ENCODE measurements around the gene NMT1.
A peak's percentile ranks its signal among the peaks of the same experiment; 100 is the strongest.

NMT1 gene

GRCh38 chr17:45090711-45091110 lies 29.6 kb downstream of the NMT1 start:
- peaks cover 74 to 94% of the 10 kb centered on the region in 2 experiments for H3K36me3 ChIP-seq (ENCODE audit: control insufficient read depth in 2 of 2, insufficient read depth in 1 of 2, low read length in 2 of 2)
- POLR2A ChIA-PET = interaction anchor here (0.5 kb wide), 1 partner anchor 25 kb away, joined by 3 read pairs; no protein-coding TSS in a partner anchor
- no peak overlapping the region for H3K27ac ChIP-seq (ENCODE audit: extremely low read depth, low read depth, low read length)
- TF ChIP-seq GLIS1 (tag by site-specific recombination; IDR thresholded peaks at IDR 0.05) (peak; percentile 45), ZNF138 (tag by site-specific recombination; IDR thresholded peaks at IDR 0.05; ENCODE audit: borderline replicate concordance) (no peak), ZNF510 (tag by site-specific recombination; IDR thresholded peaks at IDR 0.05; ENCODE audit: insufficient replicate concordance) (no peak), ZIC2 (tag by site-specific recombination; IDR thresholded peaks at IDR 0.05) (peak; percentile 92), GLIS2 (tag by site-specific recombination; IDR thresholded peaks at IDR 0.05) (no peak), ZNF776 (tag by site-specific recombination; IDR thresholded peaks at IDR 0.05; ENCODE audit: borderline replicate concordance) (no peak), ZNF37A (tag by site-specific recombination; IDR thresholded peaks at IDR 0.05) (no peak), ZFP41 (tag by site-specific recombination; IDR thresholded peaks at IDR 0.05; ENCODE audit: borderline replicate concordance) (no peak), ZNF580 (tag by site-specific recombination; IDR thresholded peaks at IDR 0.05) (no peak), ZNF148 (tag by site-specific recombination; IDR thresholded peaks at IDR 0.05; ENCODE audit: borderline replicate concordance) (no peak), ZNF560 (tag by site-specific recombination; IDR thresholded peaks at IDR 0.05; ENCODE audit: borderline replicate concordance) (no peak), TRIM28 (IDR thresholded peaks at IDR 0.05; ENCODE audit: borderline replicate concordance, low read length) (no peak), ZNF335 (tag by site-specific recombination; conservative IDR thresholded peaks at IDR 0.05) (no peak), ZNF19 (tag by site-specific recombination; IDR thresholded peaks at IDR 0.05; ENCODE audit: low read depth) (no peak), ZNF645 (tag by site-specific recombination; IDR thresholded peaks at IDR 0.05) (no peak), ZNF626 (tag by site-specific recombination; IDR thresholded peaks at IDR 0.05) (no peak)
- CTCF ChIA-PET = interaction anchor here (6.9 kb wide), 1 partner anchor 7 kb away, joined by 71 read pairs; no protein-coding TSS in a partner anchor
- no peaks in the 10 kb centered on the region for H3K4me1 ChIP-seq (ENCODE audit: control insufficient read depth, insufficient read depth, low read length)
- H3K9me3 ChIP-seq (ENCODE audit: control insufficient read depth, insufficient read depth, low read depth, low read length) = no peaks in the 10 kb centered on the region
- no peak overlapping the region for H3K4me3 ChIP-seq (ENCODE audit: low read depth, low read length)

- Histone ChIP-seq H3K36me3 (ENCODE audit: control insufficient read depth in 2 of 2, insufficient read depth in 1 of 2, low read length in 2 of 2) (peaks cover 74 to 96% of the 10 kb centered on the region in 2 experiments), H3K9me3 (ENCODE audit: control insufficient read depth, insufficient read depth, low read depth, low read length) (no peaks in the 10 kb centered on the region), H3K4me1 (ENCODE audit: control insufficient read depth, insufficient read depth, low read length) (no peaks in the 10 kb centered on the region), H3K4me3 (ENCODE audit: low read depth, low read length) (no peak overlapping the region), H3K27ac (ENCODE audit: extremely low read depth, low read depth, low read length) (no peak overlapping the region; the same call in 1 of the 2 replicates)
- ChIA-PET POLR2A (no interaction called here), CTCF (no interaction called here)
- TF ChIP-seq ZNF155 (tag by site-specific recombination; IDR thresholded peaks at IDR 0.05) (no peak), ZNF701 (tag by site-specific recombination; IDR thresholded peaks at IDR 0.05) (no peak), ZNF121 (tag by site-specific recombination; IDR thresholded peaks at IDR 0.05) (peak; percentile 88)
These were observed 30.8 kb downstream of the NMT1 start for GRCh38 chr17:45091778-45092425.

Data from HEK293 (cell line).